ENCODE data around the gene CLPSL1.

DNA sequence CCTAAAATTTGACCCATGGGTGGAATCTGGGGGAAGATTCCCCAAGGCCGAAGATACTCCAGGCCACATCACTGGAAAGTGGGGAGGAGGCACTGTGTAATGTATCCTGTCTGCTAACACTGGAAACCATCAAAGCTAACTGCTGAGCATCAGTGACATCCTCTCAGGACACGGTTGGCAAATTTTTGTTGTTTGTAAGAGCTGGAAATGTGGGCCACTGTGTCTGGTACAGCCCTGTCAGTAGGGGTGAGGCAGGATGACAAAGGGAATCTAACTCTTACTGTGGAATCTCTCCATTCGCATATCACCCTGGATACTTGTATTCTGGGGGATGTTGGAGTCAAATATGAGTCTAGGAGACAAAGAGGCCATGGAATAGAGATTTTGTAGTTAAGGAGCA lies 21.4 kb upstream of the CLPSL1 start:
- no peak for TF ChIP-seq POLR2AphosphoS5 (IDR thresholded peaks at IDR 0.05; ENCODE audit: low read depth, low read length)
- no peak for TF ChIP-seq POLR2A (IDR thresholded peaks at IDR 0.05; ENCODE audit: low read depth, low read length)
- TF ChIP-seq TAF1 (IDR thresholded peaks at IDR 0.05; ENCODE audit: borderline replicate concordance, low read depth, low read length) = no peak

Measured in GM12892 (cell line).